Activated CD4-positive, CD25-positive, alpha-beta regulatory T cell treated with anti-CD3 and anti-CD28 coated beads, Interleukin-2, amount 50 U/mL, for 72 hours (primary cell): ENCODE results near the gene ZFHX3.

ENCODE experiments used
- DNase-seq: peaks from one replicate; pipeline ENCODE4 v3.0.0; 2021

Gene ZFHX3

DNA sequence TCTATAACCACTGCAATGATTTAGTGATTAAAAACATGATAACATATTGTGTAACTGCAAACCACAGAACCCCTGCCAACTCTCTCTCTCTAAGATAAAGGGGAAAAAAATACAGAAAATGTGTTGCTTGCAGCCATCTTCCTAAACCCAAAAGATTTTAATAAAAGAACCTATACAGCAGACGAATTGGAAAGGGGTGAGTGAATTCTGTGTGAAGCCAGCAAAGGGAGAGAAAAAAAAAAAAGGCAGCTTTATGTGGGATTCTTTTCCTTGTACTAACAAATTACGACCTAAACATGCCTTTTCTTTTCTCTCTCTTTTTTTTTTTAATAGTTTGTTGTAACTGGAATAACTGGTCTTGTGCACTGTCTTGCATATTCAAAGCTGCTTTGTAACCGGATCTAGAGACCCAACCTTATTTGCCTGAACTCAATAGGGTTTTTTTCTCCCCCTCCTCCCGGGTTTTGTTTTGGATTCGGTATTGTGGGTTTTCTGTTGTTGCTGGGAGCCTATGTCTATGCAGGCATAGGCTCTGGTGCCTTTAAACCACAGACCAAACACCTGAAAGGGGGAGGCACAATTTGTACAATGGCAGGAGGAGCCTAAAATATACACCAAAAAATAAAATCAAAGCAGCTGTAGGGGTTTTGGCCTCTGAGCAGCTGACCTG lies 7.0 kb upstream of the ZFHX3 start:
- no peak for DNase-seq

DNA sequence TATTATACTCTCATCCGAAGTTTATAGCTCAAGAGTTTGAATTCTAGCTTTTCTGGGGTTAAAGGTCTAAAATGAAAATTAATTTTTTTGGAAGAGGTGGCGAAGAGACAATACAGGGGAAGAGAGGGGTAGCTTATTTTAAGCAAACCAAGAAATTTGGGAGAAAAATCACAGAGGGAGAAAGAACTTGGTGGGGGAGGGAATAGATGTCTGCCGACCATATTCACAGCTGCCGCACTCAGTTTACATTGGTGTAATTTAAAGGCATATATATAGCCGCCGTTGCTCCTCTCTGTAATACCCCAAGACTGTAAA lies 6.5 kb upstream of the ZFHX3 start:
- no peak for DNase-seq

DNA sequence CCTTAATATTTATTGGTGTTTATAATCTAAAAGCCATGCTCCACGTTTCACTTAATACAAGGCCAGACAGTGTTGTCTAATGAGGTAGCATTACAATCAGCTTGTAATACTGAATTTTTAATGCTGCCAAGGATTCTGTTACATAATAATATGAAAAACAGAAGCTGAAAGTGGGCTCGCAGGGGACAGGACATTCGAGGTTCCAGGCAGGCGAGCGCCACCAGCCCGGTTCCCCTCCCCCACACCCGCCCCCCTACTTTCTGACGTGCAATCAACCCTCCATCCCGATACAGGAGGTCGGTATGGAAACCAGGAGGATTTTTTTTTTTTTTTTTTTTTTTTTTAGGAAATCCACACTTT lies 6.2 kb upstream of the ZFHX3 start:
- no peak for DNase-seq

DNA sequence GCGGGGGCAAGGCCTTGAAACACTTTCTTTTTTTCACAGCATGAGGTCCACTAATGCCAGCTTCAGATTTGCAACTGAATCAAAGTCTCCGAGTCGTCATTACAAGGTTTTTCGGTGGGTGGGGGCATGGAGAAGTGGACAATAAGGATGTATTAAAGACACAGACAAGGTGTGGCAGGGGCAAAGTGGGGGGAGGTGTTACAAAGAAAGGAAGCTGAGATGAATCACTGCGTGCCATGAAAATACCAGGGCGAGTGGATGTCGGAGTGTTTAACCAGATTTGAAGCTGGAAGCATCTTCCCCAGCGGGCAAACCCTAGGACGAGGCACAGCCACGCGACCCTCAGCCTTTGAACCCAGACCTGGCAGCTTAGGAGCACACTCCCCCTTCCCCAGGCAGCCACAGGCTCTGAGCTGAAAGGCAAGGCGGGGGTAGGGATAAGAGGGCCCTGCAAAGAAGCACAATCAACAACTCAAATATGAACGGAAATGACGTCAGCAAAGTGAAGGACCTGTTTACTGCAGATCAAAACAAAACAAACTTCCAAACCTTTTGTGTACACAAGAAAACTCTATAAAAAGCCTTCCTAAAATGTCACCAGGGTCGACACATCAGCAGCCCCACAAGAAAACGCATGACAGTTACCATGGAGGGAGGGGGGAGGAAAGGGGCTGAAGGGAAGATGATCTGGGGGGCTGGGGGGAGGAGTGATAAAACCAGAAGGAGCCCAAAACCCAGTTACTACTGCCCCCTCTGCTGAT lies 5.6 kb upstream of the ZFHX3 start:
- no peak for DNase-seq

DNA sequence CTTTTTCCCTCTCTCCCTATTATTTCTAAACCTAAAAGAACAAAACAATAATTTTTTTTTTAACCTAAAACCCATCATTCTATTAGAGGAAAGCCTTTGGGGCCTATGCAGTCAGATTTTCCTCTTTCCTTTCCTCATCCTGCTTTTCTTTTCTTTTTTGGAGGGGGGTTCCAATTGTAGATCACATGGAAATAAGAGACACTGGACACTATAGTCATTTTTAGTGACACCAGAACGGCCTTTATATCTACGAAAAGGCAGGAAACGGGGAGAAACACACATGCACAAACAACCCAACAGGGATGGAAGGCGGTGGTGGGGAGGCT lies 5.1 kb upstream of the ZFHX3 start:
- DNase-seq, result no peak

DNA sequence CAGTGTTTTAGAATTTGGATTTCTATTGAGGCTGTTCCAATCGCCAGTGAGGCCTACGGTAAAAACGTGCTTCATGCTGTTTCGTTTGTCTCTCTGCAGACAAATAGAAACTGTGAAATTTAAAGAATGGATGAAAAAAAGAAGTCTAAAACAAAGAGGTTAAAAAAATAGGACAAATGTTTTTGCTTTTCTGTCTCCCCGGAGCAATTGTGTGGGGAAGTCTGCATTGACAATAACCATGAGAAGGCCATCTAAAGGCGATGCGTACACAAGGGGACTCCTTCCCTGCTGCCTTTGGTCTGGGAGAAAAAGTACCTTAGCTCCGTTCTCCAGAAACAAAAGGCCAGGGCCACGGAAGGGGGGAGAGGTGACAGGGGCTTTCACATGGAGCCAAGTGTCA lies 4.6 kb upstream of the ZFHX3 start:
- no peak for DNase-seq

DNA sequence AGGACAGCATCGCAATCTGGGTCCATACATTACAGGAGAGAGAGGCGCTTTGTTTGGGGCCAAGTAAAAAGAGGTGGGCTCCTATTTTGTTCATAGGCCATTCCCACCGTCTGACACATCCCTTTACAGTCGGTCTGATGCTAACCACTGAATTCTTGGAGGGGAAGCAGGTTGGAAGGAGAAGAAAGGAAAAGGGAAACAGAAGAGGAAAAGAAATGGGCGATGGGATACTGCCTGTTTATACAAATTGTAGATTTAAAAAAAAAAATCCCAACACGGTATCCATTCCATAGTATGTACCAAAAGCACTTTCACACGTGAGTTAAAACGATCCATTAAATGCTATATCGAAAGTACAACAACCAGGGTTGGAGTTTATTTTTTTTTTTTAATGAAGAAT lies 4.0 kb upstream of the ZFHX3 start:
- DNase-seq, result no peak

DNA sequence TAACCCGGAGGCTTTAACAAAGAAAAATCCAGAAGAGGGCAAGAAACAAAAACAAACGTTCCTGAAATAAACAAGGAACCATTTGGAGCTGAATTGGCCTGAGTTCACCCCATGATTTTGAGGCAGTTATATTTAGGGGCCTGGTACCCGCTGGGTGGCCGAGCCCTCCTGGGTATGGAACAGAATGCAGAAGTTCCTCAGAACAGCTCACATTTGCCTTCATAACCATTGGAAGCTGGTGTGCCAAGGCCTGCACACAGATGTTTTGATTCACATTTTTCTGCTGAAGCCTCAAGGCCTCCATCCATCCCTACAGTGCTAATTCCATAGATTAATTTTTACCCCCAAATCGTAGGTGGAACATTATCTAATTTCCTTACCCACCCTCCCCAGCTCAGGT lies 3.3 kb upstream of the ZFHX3 start:
- no peak for DNase-seq

DNA sequence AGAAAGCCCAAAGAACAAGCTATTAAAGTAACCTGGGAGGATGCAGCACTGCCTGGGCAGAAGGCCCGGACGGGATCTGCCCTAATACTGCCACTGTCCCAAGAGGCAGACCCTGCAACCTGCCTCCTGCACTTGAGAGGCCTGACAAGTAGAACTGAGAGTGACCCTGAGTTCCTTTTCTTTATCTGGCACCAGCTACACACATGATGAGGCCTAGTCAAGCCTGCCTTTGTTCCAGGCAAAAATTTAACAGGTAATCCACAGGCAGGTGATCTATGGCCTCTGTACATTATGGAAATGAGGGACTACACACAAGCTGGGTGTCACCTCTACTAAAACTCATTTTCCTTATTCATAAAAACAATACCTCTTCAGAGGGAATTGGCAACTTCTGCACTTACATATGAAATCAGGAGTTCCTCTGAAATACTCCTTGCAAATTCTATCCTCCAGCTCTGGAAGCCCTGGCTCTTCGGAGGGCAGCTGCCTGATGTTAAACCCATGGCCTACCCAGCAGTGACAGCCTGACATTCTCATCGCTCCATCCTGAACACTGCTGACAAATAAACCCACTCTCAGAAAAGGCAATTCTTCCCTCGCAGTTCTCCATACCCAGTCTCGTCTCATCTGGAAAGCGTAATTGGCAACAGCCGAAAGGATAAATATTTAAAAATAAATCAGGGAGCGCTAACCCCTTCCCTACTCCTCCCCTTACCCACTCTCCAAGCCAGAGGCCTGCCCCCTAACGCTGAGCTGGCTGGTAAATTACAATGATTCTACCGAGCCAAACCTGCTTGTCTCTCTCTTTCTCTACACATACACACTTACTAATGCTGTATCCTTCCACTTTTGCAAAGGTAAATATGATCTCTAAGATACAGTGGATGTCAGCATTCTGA lies 2.5 kb upstream of the ZFHX3 start:
- no peak for DNase-seq

DNA sequence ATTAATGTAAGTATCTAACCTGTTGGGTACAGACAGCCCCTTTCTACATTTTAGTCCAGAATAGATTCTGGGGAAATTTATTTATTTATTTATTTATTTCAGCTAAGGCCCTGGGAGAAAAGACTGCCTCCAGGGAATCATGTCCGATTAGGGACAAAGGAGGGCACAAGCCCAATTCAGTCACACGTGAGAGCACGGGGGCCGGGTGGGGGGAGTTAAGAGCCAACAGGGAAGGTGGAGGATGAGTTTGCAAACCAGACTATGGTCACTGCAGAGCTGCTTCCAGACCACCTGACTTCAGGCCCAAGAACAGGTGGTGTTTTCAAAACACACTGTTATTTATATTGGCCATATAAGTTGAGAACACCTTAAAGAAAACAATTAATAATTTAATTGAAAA lies 1.6 kb upstream of the ZFHX3 start:
- no peak for DNase-seq

DNA sequence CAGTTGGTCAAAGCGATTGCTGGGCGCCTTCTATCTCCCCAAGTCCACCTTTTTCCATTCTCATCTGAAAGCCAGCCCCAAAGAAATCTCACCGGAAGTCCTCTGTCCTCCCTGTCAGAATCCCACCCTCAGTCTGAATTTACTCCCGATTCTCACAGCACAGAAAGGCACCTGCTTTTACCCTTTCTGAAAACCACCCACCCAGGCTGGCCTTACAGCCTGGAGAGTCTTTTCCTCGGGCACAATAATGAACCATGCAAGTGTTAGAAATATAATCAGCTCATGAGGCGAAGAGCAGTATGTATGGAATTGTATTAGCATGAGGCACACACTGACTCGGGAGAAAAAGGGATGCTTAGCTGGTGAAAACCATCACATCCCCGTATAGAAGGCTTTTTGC lies 1.2 kb upstream of the ZFHX3 start:
- no peak for DNase-seq

DNA sequence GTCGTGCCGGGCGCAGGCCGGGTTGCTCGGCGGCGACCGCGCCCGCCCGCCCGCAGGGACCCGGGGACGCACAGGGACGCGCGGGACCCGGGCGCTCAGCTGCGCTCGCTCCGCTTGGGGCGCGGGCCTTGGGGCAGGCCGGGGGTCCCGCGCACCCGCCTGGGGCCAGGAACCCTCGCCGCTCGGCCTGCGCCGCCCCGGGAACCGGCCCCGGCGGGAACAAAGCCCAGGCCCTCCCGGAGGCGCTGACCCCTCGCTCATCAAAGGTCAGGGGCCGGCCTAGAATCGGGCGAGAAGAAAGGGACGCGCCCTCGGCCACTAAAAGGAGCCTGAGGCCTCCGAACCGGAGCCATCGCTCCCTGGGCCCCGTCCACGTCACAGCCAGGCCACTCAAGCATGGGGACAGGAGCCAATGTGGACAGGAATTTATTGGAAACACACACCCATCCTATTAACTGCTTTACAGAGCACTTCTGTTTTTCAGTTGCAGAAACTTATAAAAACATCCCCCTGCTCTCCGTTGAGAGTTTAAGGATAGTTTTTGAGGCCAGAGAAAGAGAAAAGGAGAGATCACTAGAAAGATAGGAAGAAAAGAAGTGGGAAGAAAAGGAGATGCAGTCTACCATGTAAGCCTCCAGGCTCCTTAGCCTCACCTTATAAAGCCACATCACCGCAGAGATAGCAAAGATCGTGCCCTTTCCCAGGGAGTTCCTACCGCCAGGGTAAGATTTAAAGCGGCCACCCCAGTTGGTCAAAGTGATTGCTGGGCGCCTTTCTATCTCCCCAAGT lies 558 bp upstream of the ZFHX3 start:
- DNase-seq, result no peak

DNA sequence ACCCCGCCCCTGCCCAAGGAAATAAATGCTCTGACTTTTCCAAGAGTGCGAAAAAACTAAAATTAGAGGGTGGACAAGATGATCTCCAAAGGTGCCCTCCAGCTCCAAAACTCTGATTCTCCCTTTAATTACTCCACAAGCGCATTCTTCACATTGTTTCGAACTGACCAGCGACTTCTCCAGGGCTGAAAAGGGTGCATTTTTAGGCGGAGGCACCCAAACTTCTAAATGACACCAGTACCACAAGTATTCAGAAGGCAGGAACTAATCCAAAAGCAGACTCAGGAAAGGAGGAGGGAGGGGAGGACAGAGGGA lies 750 bp downstream of the ZFHX3 start:
- DNase-seq, result no peak

DNA sequence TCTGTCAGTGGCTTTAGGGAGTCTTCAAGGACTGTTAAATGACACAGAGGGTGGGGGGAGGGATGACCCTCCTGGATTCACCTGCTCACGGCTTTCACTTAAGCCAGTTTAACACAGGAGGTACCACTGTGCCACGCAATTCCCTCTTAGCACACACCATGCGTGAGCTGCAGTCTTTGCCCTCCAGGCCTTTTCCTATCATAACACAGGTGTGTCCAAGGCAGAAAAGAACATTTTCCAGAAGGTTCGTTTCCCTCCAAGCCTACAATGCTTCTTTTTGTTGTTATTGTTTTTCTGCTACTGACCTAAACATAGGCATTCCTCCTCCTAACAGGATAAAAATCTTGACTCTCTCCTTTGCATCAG lies 1.1 kb downstream of the ZFHX3 start:
- no peak for DNase-seq

DNA sequence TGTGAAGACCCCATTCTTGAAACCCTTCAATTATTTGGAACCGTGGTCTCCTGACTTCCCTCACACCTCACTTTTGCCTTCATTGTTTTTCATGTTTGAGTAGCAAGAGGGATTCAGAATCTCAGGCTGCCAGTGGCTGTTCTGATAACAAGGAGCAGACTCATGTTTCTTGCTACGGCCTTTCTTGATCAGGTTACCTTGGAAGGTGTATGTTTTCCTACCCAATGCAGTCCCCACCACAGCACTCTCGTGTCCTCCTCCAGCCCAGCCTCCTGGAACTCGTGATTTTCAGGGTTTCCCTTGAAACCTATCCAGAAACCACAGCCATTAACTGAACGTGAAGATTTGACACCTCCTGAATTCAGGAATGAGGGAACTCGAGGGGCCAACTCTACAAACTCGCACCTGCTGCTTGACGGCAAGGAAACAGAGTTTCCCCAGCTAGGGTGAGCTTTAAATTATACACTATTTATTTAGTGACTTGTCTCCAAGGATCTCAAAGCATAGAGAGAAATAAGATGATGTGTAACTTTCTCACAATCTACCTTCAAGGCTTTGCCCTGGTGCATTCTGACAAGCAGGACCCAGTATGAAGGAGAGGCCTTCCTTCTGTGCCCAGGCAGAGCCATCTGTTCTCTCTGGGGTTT lies 1.6 kb downstream of the ZFHX3 start:
- no peak for DNase-seq

DNA sequence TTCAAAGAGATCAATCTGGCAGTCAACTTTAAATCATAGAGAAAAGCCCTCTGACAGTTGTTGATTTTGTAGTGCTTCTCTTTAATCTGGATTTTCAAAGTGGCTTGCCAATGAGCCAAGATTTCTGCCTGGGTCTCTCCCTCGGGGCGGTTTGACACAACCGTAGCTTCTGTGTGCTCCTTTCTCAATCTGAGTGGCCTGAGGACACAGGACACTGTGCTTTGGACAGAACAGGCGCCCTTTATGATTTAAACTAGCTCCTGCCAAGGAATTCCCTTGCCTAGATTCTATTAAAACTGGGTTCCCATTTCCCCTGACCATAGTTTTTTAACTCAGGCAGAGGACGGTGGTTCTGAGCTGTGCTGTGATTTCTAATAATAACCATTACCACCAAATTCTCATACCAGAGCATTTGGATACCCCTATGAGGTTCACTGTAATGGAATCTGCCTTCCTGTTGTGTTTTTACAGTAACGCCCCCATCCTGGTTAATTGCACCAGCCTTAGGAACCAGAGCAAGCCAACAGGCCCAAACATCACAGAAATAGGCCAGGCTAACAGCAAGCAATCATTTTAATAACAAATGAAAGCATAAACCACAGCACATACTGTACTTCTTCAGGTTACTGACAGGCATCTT lies 4.0 kb downstream of the ZFHX3 start:
- no peak for DNase-seq

DNA sequence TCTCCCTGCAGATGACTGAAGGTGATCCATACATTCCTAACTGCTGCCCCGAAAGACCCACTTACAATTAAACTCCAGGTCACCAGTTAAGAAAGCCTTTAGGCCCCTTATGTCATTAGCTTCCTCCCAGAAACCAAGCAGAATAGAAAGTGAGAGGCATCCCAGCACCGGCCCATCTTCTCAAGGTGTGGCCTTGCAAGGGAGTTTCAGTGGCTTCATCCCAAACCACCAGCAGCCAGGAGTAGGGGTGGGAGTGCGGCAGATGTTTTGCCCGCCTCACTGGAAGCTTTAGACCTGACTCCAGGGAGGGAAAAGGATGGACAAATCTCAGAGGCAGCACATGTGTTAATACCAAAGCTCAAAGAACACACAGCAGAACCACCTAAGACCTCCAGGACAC lies 5.1 kb downstream of the ZFHX3 start:
- DNase-seq, result no peak

DNA sequence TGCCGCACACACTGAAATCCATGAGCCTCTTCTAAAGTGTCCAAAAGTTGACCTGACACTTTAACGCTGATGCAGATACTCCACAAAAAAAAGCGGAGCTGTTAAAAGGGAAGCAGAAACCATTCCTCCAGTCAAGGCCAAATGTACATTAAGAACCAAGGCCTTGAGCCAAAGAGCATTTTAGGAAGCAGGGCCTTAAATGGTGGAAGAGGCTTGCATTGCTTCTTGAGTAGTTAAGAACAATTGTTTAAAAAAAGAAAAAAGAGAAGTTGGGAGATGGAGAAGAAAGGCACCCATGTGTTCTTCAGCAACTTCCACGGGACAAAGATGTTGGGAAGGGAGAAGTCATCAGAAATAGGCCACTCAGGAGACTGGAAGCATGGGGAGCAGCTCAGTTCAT lies 6.3 kb downstream of the ZFHX3 start:
- DNase-seq, result no peak

DNA sequence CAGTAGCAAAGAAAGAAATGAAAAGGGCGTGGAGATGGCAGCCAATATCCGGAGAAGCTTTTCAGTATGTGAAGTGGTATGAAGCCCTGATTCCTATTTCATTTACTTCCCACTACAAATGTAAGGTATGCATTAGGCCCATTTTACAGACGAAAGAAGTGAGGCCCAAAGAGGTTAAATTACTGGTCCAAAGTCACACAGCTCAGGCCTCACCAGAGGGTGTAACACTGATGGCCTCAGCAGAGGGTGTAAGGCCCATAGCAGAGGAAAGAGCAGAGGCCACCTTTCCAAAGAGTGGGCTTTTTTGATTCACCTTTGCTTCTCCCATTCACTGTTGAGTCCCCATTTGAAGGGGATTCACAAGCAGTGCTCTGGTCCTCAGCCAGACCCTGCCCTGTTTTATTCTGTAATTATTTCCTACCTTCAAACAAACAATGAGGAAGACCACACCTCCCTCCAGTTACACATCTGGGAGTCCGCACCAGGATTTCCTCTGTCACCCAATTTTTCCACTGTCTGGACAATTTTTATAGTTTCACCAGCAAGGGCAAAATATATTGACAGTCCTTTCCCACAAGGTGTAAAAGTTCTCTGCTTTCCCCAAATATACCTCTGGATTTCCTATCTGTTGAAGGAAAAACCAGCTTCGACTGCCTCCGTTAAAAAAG lies 7.1 kb downstream of the ZFHX3 start:
- DNase-seq, result no peak

DNA sequence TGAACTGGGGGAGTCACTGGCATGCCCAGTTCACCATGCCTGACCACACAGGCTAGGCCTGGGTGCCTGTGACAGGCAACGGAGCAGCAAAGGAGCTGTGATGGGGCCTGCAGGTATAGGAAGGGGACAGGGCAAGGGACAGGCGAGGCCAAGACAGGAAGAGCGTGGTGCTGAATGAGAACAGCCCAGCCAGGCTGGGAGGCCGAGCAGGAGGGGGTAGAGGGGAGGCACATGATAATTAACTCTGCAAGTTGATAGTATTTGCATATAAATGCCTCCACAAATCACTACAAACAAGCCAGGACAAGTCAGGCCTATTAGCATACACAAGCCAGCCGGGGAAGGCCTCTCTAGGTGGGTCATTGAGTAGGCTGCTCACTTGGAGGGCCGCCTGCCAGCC lies 7.8 kb downstream of the ZFHX3 start:
- no peak for DNase-seq

DNA sequence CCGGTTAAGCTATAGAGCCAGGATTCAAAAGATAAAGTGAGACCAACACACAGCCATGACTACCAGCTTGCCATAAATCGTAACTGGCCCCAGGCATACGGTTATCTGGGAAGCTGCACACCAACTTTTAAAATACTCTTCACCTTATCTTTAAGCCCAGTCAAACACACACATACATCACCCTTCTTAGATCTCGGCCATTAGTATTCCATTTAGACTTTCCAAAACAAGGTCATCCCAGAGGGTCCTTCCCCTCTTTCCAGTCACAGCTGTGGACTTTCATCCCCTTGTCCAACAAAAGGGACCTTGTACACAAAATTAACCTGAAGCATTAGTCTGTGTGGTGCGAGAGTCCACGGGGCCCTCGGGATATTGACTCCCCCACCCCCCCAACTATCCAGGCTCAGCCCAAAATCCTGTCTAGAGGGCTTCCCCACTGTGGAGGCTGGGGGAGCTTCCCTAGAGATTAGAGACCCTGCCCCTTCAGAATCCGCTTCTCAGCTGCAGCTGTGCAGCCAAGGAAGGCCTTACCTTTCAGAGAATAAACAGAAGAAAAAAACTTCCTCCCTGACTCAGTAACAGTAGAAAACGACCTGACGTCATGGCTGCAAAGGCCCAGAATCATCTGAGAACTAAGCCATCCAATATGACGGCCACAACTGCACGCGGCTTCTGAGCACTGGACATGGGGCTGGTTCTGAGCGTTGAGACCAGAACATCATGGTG lies 9.9 kb downstream of the ZFHX3 start:
- no peak for DNase-seq
